ENCODE measurements around the gene PCMT1.
"Not testable (repeated sequence)": the region's sequence is repeated elsewhere in the genome, so short reads cannot be mapped to it uniquely, and the experiment has no call there.

Gene PCMT1

DNA sequence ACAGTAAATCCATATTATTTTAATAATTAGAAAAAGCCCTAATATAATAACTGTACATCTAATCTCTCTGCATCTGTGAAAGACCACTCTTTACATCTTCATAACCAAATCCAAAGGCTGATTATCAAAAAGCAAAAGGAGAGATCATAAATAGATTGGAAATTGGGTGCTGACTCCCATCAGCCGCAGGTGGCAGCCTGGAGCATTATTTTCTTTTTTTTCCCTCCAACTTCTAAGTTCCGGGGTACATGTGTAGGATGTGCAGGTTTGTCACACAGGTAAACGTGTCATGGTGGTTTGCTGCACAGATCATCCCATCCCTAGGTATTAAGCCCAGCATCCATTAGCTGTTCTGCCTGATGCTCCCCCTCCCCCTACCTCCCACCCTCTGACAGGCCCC lies 84.1 kb downstream of the PCMT1 start:
- H3K4me1 ChIP-seq = no peaks in the 10 kb centered on the region
- no peak overlapping the region for H3K4me3 ChIP-seq (ENCODE audit: low read depth, low read length)
- peaks cover 3% of the 10 kb centered on the region for H3K36me3 ChIP-seq
- no peak for TF ChIP-seq CTCF (IDR thresholded peaks at IDR 0.05; ENCODE audit: low read depth, low read length)
- no peak for DNase-seq
- H3K27me3 ChIP-seq = no peaks in the 10 kb centered on the region
- H3K9me3 ChIP-seq = no peaks in the 10 kb centered on the region

GRCh38 chr6:149834513-149835481 lies 85.3 kb downstream of the PCMT1 start:
- Histone ChIP-seq H3K27me3 (no peaks in the 10 kb centered on the region), H3K9me3 (no peaks in the 10 kb centered on the region), H3K4me3 (ENCODE audit: low read depth, low read length) (no peak overlapping the region), H3K36me3 (peaks cover 3% of the 10 kb centered on the region), H3K4me1 (no peaks in the 10 kb centered on the region)
- peak; percentile 94 for TF ChIP-seq CTCF (IDR thresholded peaks at IDR 0.05; ENCODE audit: low read depth, low read length)
- peak; percentile 55 for DNase-seq

GRCh38 chr6:149840345-149841075 lies 91.0 kb downstream of the PCMT1 start:
- Histone ChIP-seq H3K36me3 (no peaks in the 10 kb centered on the region; the same call in 1 of the 2 replicates), H3K9me3 (no peaks in the 10 kb centered on the region), H3K4me3 (ENCODE audit: low read depth, low read length) (no peak overlapping the region), H3K4me1 (peaks cover 8% of the 10 kb centered on the region), H3K27me3 (no peaks in the 10 kb centered on the region)
- DNase-seq = peak; percentile 73
- TF ChIP-seq CTCF (IDR thresholded peaks at IDR 0.05; ENCODE audit: low read depth, low read length) = peak; percentile 81

- Histone ChIP-seq H3K36me3 (no peaks in the 10 kb centered on the region), H3K4me1 (peaks cover 24% of the 10 kb centered on the region), H3K4me3 (ENCODE audit: low read depth, low read length) (no peak overlapping the region), H3K27me3 (no peaks in the 10 kb centered on the region), H3K9me3 (no peaks in the 10 kb centered on the region)
- DNase-seq = no peak
- no peak for TF ChIP-seq CTCF (IDR thresholded peaks at IDR 0.05; ENCODE audit: low read depth, low read length)
These were observed 92.8 kb downstream of the PCMT1 start for GRCh38 chr6:149842331-149842730.

DNA sequence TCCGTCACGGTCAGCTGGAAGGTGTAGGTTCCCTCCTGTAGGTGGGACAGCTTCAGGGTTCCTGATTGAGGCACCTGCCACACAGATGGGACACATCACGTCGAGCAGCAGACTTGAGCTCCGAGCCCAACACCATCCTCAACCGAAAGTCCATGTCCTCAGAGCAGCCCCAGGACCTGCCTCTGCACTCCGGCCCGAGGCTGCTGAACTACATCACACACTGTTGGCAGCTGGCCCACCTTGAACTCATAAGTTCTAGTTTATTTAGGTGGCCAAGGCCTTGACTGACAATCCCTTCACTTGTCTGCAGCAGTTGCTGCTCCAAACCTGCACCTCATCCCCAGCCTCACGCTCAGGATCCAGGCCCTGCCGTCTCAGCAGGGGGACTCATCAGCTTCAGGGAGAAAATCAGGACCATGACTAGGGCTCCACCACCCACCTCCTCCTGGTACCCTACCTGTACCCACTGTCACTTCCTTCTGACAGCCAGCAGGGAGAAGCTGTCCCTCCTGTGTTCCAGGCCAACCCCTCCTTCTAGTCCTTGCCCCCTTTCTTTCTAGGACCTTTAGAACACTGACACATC lies 93.6 kb downstream of the PCMT1 start:
- Histone ChIP-seq H3K4me1 (peaks cover 31% of the 10 kb centered on the region), H3K9me3 (no peaks in the 10 kb centered on the region), H3K27me3 (no peaks in the 10 kb centered on the region), H3K36me3 (no peaks in the 10 kb centered on the region), H3K4me3 (ENCODE audit: low read depth, low read length) (no peak overlapping the region)
- no peak for TF ChIP-seq CTCF (IDR thresholded peaks at IDR 0.05; ENCODE audit: low read depth, low read length)
- DNase-seq = no peak

GRCh38 chr6:149844036-149844435 lies 94.5 kb downstream of the PCMT1 start:
- not testable (repeated sequence) for DNase-seq; H3K27me3 ChIP-seq; H3K36me3 ChIP-seq; H3K9me3 ChIP-seq; H3K4me3 ChIP-seq (ENCODE audit: low read depth, low read length)
- peaks cover 31% of the 10 kb centered on the region for H3K4me1 ChIP-seq

Measured in BE2C (cell line).